Gastrocnemius medialis (tissue), 4 donors: ENCODE measurements around the gene TACC3.

Source experiments
- POLR2A ChIP-seq, 2 donors: fragments of 450-650 bp; IDR thresholded peaks; one replicate each; pipeline ENCODE4 v1.6.1; 2017; ENCODE audit warnings: antibody characterized with exemption in 2 of 2, mild to moderate bottlenecking in 2 of 2, moderate library complexity in 2 of 2
- TF ChIP-seq, protein P1 (sequence below), 5 experiments: fragments of 450-650 bp in 3 of 5; fragments of 200-600 bp in 2 of 5; sonication (generic) in 2 of 5; IDR thresholded peaks in 4 of 5; conservative IDR thresholded peaks in 1 of 5; 1 replicate in 4 of 5; 2 replicates in 1 of 5; pipeline ENCODE4 v1.5.1; 2016 to 2019; ENCODE audit warnings: antibody characterized with exemption in 5 of 5, mild to moderate bottlenecking in 3 of 5, moderate library complexity in 3 of 5

DNA sequence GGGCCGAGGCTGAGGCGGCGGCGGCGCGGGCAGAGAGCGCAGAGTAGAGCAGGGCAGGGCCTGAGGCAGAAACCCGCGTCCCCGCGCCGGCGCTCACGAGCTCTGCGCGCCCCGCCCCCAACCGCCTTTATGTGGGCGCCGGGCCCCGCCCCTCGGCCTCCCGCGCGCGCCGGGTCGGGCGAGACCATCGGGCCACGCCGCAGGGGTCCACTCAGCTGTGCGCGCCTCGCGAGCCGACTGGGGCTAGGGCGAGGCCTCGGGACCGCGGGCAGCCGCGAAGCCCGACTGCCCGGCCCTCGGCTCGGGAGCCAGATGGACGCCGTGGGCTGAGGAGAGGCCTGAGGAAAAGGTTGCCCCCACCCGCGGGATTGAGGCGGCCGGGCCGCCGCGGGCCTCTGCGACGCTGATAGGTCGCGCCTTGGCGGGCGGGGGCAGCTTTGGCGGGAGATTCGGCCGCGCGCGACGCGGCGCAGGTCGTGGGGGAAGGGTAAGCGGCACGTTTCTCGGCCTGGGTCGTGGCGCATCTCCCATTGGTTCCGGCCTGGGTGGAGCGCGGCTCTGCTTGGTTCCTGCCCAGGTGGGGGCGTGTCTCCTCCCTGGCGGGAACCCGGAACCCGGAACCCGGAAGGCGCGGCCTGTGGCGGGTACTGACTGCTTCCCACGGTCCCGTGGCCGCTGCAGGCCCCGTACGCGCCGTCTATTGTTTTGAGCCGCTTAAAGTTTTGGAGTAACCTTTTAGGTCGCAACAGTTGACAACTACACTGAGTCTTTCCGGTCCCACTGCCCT is 8.9 kb upstream of the TACC3 start, which contains the start of gene SLBP:
- peak; percentile 94 to 95 for TF ChIP-seq POLR2A (IDR thresholded peaks at IDR 0.05)
- TF ChIP-seq, protein P1, sequence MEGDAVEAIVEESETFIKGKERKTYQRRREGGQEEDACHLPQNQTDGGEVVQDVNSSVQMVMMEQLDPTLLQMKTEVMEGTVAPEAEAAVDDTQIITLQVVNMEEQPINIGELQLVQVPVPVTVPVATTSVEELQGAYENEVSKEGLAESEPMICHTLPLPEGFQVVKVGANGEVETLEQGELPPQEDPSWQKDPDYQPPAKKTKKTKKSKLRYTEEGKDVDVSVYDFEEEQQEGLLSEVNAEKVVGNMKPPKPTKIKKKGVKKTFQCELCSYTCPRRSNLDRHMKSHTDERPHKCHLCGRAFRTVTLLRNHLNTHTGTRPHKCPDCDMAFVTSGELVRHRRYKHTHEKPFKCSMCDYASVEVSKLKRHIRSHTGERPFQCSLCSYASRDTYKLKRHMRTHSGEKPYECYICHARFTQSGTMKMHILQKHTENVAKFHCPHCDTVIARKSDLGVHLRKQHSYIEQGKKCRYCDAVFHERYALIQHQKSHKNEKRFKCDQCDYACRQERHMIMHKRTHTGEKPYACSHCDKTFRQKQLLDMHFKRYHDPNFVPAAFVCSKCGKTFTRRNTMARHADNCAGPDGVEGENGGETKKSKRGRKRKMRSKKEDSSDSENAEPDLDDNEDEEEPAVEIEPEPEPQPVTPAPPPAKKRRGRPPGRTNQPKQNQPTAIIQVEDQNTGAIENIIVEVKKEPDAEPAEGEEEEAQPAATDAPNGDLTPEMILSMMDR (IDR thresholded peaks at IDR 0.05 in 4 of 5, conservative IDR thresholded peaks at IDR 0.05 in 1 of 5), result peak in 1 of 5 experiments; percentile 24
